ENCODE measurements around the gene ARHGEF3.

DNA sequence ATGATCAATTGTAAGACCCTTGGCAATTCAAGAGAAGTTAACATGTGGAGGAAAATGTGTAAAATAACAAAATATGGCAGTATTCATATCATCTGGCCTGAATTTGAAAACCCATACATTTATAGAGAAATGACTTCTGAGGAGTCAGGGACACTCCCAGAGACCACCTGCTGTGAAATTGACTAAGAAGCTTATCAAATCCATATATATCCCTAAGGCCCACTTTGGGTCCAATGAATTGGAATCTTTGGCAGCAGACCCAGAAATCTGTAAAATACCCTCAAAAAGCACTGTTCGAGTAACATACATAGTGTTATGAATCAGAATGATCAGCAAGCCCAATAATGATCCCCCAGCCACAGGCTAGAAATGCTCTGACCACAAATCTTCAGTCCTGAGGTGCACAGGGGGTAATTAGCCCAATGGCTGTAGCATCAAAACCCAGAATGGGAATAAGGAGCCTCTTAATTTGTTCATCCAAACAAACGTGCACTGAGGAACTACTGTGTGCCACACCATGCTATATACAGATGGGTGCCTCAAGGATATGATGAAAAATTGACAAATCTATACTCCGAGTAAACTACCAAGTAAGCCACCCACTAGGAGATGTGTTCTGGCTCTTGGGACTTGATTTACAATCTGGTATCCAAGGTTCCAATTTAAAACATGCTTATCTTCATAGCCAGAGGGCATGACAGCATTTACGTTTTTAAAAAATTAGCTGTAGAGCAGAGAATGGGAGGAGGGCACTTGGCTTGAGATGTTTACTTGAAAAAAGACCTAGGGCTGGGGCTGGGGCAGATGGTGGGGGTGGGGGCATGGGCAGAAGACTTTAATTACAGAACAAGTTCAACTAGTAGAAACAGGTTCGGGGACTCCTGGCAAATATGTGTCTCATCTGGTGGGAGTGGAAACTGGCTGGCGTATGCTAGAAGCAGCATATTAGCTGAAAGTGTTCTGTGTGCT is 9.1 kb upstream of the ARHGEF3 start:
- no peak; the same call in 1 of the 2 replicates for TF ChIP-seq POLR2AphosphoS5 (IDR thresholded peaks at IDR 0.05; ENCODE audit: borderline replicate concordance, low read depth, low read length)
- TF ChIP-seq EZH2 (IDR thresholded peaks at IDR 0.05), result no peak
- TF ChIP-seq FOXP2 (optimal IDR thresholded peaks at IDR 0.05; ENCODE audit: control extremely low read depth, extremely low read length, insufficient read depth), result no peak

All from SK-N-MC (cell line).